Heart right ventricle (tissue), 16 donors: ENCODE measurements around the gene PHOSPHO2. TPM values are rescaled to one million over a fixed set of nuclear protein-coding genes. Genes with fewer than 3 reads are reported as not detected.

Source experiments
- ATAC-seq, 8 donors: fragments of 200-7000 bp; cut with Tn5 transposase; one replicate each; pipeline ENCODE4 v1.9.1; 2020; ENCODE audit warnings: mild to moderate bottlenecking in 8 of 8, moderate library complexity in 8 of 8, moderate number of reproducible peaks in 1 of 8
- DNase-seq, 2 donors: peaks; one replicate each; pipeline ENCODE4 v3.0.0-alpha.2; 2020
- H3K27ac ChIP-seq, 10 donors: fragments of 200-600 bp; sonication (generic) in 2 of 10; one replicate each; pipeline versions ENCODE4 v1.5.0 to v1.8.0; 2020 to 2022; ENCODE audit warnings: mild to moderate bottlenecking in 3 of 10
- H3K27me3 ChIP-seq, 7 donors: fragments of 200-600 bp; one replicate each; pipeline ENCODE4 v1.8.0; 2021 to 2022; ENCODE audit warnings: mild to moderate bottlenecking in 2 of 7
- H3K36me3 ChIP-seq, 9 donors: fragments of 200-600 bp; sonication (generic) in 1 of 9; one replicate each; pipeline versions ENCODE4 v1.5.0 to v1.8.0; 2020 to 2022; ENCODE audit warnings: mild to moderate bottlenecking in 2 of 9
- H3K4me1 ChIP-seq, 9 donors: fragments of 200-600 bp; sonication (generic) in 1 of 9; one replicate each; pipeline versions ENCODE4 v1.5.0 to v1.8.0; 2020 to 2022; ENCODE audit warnings: mild to moderate bottlenecking in 4 of 9
- H3K4me3 ChIP-seq, 10 donors: fragments of 200-600 bp; sonication (generic) in 2 of 10; one replicate each; pipeline versions ENCODE4 v1.5.0 to v1.8.0; 2020 to 2022; ENCODE audit warnings: mild to moderate bottlenecking in 7 of 10, moderate library complexity in 2 of 10
- H3K9me3 ChIP-seq, 11 donors: fragments of 200-600 bp in 10 of 11; sonication (generic) in 2 of 11; one replicate each; pipeline versions ENCODE4 v1.5.0 to v1.8.0; 2013 to 2022; ENCODE audit warnings: mild to moderate bottlenecking in 2 of 11, control low read depth in 1 of 11, moderate library complexity in 1 of 11
- CTCF ChIP-seq, 9 donors: fragments of 200-600 bp; sonication (generic) in 2 of 9; IDR thresholded peaks; one replicate each; pipeline versions ENCODE4 v1.5.0 to v1.8.0; 2021 to 2022; ENCODE audit warnings: antibody characterized with exemption in 9 of 9, mild to moderate bottlenecking in 5 of 9, moderate library complexity in 1 of 9
- WGBS, 2 donors: extraction: QIAGEN DNeasy Blood & Tissue Kit; methylation state at CpG; one replicate each; pipeline ENCODE4 v1.1.7; 2013; ENCODE audit warnings: inconsistent platforms in 1 of 2; 5-methylcytosine and 5-hydroxymethylcytosine counted together
- intact Hi-C, 10 donors: fragments of 100-400 bp; cut with DNase I; formaldehyde crosslinking; loops; one replicate each; pipeline versions ENCODE4 v1.11.1 to v1.14.2; 2022
- polyA plus RNA-seq, 2 donors: library from polyadenylated mRNA; stranded (reverse); fragments of 200-250 nt; gene quantifications; one replicate each; pipeline ENCODE4 v1.2.3, GENCODE V29; 2013
- total RNA-seq, 10 donors: library from RNA; stranded (reverse); fragmentation: NEBNext Ultra II Directional in 3 of 10; extraction: Animal tissue kit (Norgen Biotek cat#: 25700) in 3 of 10; gene quantifications; one replicate each; pipeline versions ENCODE4 v1.2.1 to v1.2.4, GENCODE V29; 2021 to 2023
- donor health status: Arrhythmogenic right ventricular cardiomyopathy.
- donor health status: ischemic (EF 13 %, LVEDD 7.1; RV severe dilation, severe dysfunction).
- donor health status: healthy with polysubstance abuse.
- donor health status: DM: no; HTN: yes; CAD: no.
- donor health status: DM: no; HTN: no; CAD: no.
- donor health status: ischemic (EF 25% LVEDD 6.9; RV normal size, moderate dysfunction).
- donor health status: ischemic (EF 25% LVEDD 5.7; RV mildly dilated, moderate dysfunction).
- donor health status: healthy.
- donor health status: DM: yes; HTN: yes; CAD: no.
- donor health status: Ischemic cardiomyopathy.
- donor health status: ischemic (EF 35%, LVEDD 5.7; RV mildly dilated, moderate dysfunction).
- donor health status: nonischemic (EF 11% LVEDD 7.7; RV severe dilation, severe dysfunction).
- donor health status: DM: yes; HTN: yes; CAD: no.
- donor health status: PGD.
- donor health status: ischemic (EF 29% LVEDD 5.4; RV normal size, mild dysfunction).
- donor health status: nonischemic (EF 23%, LVEDD 6.1; RV moderate dilation, normal function).

PHOSPHO2 gene
- total and polyA plus RNA-seq, 12 donors = 1.1 to 4.1 (median 2.2) TPM

DNA sequence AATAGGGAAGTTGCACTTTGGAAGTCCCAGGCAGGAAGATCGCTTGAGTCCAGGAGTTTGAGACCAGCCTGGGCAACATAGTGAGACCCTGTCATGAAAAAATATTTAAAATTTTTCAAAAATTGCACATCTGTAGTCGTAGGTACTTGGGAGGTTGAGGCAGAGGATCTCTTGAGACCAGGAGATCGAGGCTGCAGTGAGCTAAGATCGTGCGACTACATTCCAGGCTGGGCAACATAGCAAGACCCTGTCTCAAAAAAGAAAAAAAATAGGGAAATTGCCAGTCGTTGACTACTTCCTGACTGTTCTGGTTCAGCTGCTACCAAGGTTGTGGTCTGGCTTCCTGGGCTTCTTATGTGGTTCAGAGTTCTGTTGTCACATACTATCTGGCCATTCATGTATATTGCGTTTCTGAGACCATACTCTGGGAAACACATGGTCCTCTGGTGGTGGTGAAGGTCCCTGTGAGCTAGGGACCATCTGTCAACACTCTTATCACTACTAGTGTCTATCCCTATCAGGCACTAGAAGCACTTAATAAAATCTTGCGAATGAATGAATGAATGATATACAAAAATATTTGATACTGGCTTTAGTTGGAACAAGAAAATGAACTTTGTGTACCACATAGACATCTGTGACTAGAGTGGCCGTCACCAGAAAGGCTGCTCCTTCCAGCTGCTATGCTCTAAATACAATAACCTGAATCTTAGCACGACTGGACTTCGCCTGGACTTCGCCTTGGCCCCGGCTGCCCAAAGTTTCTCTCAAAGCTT, 38.5 kb downstream of the PHOSPHO2 start:
- WGBS, 2 donors = 44 to 45% methylated on average over 13 of the region's 13 CpGs
- no peak for TF ChIP-seq CTCF (IDR thresholded peaks at IDR 0.05)
- no peak for DNase-seq
- Histone ChIP-seq H3K27me3 (peaks cover 0 to 13% (median 0%) of the 10 kb centered on the region in 7 donors), H3K36me3 (no peaks in the 10 kb centered on the region), H3K4me3 (peak overlapping the region; percentile 30 to 73 (median 68)), H3K9me3 (no peaks in the 10 kb centered on the region), H3K4me1 (peaks cover 0 to 14% (median 0%) of the 10 kb centered on the region in 9 donors), H3K27ac (peak overlapping the region in 9 of 10 donors; percentile 21 to 68 (median 53))
- intact Hi-C loops = loop anchor here in 3 of 10 donors (5.0 to 10.0 kb wide), 3 partner anchors 35 to 158 kb away; partner anchors contain the start of genes CFAP210 (in 1 of the 3), FASTKD1 (in 1 of the 3) and PHOSPHO2 (in 1 of the 3)
- peak in 6 of 8 donors; percentile 14 to 62 (median 32) for ATAC-seq

DNA sequence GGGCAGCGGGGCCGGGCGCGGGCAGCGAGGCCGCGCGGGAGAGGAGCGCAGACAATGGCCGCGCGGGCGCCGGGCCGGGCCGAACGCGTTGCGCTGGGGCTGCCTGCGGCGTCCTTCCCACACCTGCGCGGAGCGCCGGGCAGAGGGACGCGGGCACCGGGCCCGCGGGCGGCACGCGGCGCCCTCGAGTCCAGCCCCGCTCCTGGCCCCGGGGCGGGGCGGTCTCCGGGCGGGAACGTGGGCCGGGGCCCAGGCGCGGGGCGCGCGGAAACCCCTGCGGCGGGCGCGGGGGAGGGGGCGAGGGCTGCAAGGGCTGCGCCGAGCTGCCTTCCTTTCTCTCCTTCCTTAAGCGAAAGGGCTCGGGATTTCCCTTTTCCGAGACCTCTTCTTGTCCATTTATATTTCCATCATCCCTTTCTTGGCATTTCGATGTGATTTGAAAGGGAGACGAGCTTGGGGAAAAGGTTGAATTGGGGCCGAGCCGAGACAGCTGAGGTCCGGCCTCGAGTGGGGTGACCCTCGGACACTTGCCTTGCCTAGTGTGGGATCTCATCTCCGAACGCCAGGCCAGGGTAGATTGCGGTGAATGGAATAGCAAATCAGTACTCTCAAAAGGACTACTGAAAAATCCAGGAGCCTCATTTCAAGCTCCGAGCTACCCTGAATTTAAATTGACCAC, 40.0 kb downstream of the PHOSPHO2 start:
- DNase-seq (peak in 1 of 2 donors; percentile 23), ATAC-seq (peak in 5 of 8 donors; percentile 8 to 38 (median 24))
- Histone ChIP-seq H3K9me3 (no peaks in the 10 kb centered on the region), H3K36me3 (no peaks in the 10 kb centered on the region), H3K4me1 (peaks cover 0 to 14% (median 0%) of the 10 kb centered on the region in 9 donors), H3K27me3 (peaks cover 0 to 13% (median 0%) of the 10 kb centered on the region in 7 donors), H3K27ac (peak overlapping the region in 7 of 10 donors; percentile 18 to 65 (median 60)), H3K4me3 (peak overlapping the region; percentile 30 to 73 (median 68))
- intact Hi-C loops = loop anchor here in 3 of 10 donors (5.0 to 10.0 kb wide), 3 partner anchors 37 to 160 kb away; partner anchors contain the start of genes CFAP210 (in 1 of the 3), FASTKD1 (in 1 of the 3) and PHOSPHO2 (in 1 of the 3)
- WGBS, 2 donors = 1% methylated on average over 55 to 69 of the region's 69 CpGs
- TF ChIP-seq CTCF (IDR thresholded peaks at IDR 0.05) = no peak

DNA sequence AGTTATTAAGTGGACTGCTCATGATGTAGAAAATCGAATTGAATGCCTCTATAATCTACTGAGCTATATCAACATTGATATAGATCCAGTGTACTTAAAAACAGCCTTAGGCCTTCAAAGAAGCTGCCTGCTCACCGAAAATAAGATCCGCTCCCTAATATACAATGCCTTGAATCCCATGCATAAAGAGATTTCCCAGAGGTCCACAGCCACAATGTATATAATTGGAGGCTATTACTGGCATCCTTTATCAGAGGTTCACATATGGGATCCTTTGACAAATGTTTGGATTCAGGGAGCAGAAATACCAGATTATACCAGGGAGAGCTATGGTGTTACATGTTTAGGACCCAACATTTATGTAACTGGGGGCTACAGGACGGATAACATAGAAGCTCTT, 41.4 kb downstream of the PHOSPHO2 start:
- WGBS, 2 donors = 84 to 88% methylated on average over 4 of the region's 4 CpGs
- H3K36me3 ChIP-seq = no peaks in the 10 kb centered on the region
- H3K27ac ChIP-seq = peak overlapping the region in 8 of 10 donors; percentile 7 to 65 (median 44)
- H3K4me1 ChIP-seq = peaks cover 0 to 14% (median 0%) of the 10 kb centered on the region in 9 donors
- peak overlapping the region in 8 of 10 donors; percentile 12 to 73 (median 68) for H3K4me3 ChIP-seq
- intact Hi-C loops = loop anchor here in 1 of 10 donors (10.0 kb wide), 1 partner anchor 161 kb away; the partner anchor contains the start of gene FASTKD1
- no peak for TF ChIP-seq CTCF (IDR thresholded peaks at IDR 0.05)
- peaks cover 0 to 13% (median 0%) of the 10 kb centered on the region in 7 donors for H3K27me3 ChIP-seq
- no peaks in the 10 kb centered on the region for H3K9me3 ChIP-seq
- ATAC-seq (no peak), DNase-seq (no peak)

GRCh38 chr2:169736902-169737301, 42.6 kb downstream of the PHOSPHO2 start:
- TF ChIP-seq CTCF (IDR thresholded peaks at IDR 0.05) = no peak
- peak overlapping the region in 7 of 10 donors; percentile 18 to 65 (median 50) for H3K27ac ChIP-seq
- intact Hi-C loops = loop anchor here in 1 of 10 donors (10.0 kb wide), 1 partner anchor 162 kb away; the partner anchor contains the start of gene FASTKD1
- DNase-seq = peak in 1 of 2 donors; percentile 43
- WGBS, 2 donors = 72 to 73% methylated on average over 5 of the region's 5 CpGs
- peaks cover 0 to 7% (median 0%) of the 10 kb centered on the region in 9 donors for H3K36me3 ChIP-seq
- H3K4me3 ChIP-seq = peak overlapping the region in 8 of 10 donors; percentile 15 to 68 (median 33)
- H3K9me3 ChIP-seq = no peaks in the 10 kb centered on the region
- ATAC-seq = peak in 6 of 8 donors; percentile 12 to 80 (median 46)
- H3K4me1 ChIP-seq = peaks cover 0 to 14% (median 0%) of the 10 kb centered on the region in 9 donors
- H3K27me3 ChIP-seq = peaks cover 0 to 13% (median 0%) of the 10 kb centered on the region in 7 donors
